Testis (tissue), 3 donors: ENCODE data around the gene RHBDD1. TPM values are rescaled to one million over a fixed set of nuclear protein-coding genes. Genes with fewer than 3 reads are reported as not detected.

Experiments used
- DNase-seq: peaks from one replicate; pipeline ENCODE4 v3.0.0-alpha.2; 2019
- H3K27ac ChIP-seq, 2 donors: fragments of 200-600 bp; sonication (generic); one replicate each; pipeline ENCODE4 v1.5.1; 2019
- H3K27me3 ChIP-seq: fragments of 200-600 bp; sonication (generic); one replicate; pipeline ENCODE4 v1.5.1; 2019
- H3K36me3 ChIP-seq: fragments of 200-600 bp; sonication (generic); one replicate; pipeline ENCODE4 v1.5.1; 2017; ENCODE audit warnings: low read depth; ENCODE audit errors: missing control alignments
- H3K4me1 ChIP-seq: fragments of 200-600 bp; sonication (generic); one replicate; pipeline ENCODE4 v1.5.1; 2019
- H3K4me3 ChIP-seq, 2 donors: fragments of 200-600 bp; sonication (generic); one replicate each; pipeline ENCODE4 v1.5.1; 2017 to 2019
- H3K9me3 ChIP-seq: fragments of 200-600 bp; sonication (generic); one replicate; pipeline ENCODE4 v1.5.1; 2017
- CTCF ChIP-seq, 3 experiments: fragments of 450-650 bp in 2 of 3; fragments of 200-600 bp in 1 of 3; sonication (generic) in 1 of 3; IDR thresholded peaks; one replicate each; pipeline ENCODE4 v1.5.1; 2016 to 2019; ENCODE audit warnings: antibody characterized with exemption in 3 of 3, mild to moderate bottlenecking in 2 of 3, moderate library complexity in 1 of 3
- POLR2A ChIP-seq: fragments of 450-650 bp; IDR thresholded peaks from one replicate; pipeline ENCODE4 v1.6.1; 2017; ENCODE audit warnings: antibody characterized with exemption, mild to moderate bottlenecking, moderate library complexity
- WGBS, 2 donors: methylation state at CpG; one replicate each; pipeline ENCODE4 v1.1.5; 2018; 5-methylcytosine and 5-hydroxymethylcytosine counted together
- intact Hi-C: fragments of 100-400 bp; cut with DNase I; formaldehyde crosslinking; loops from one replicate; pipeline ENCODE4 v1.15.1; 2023; ENCODE audit warnings: low total_unique reads
- polyA plus RNA-seq: library from polyadenylated mRNA; stranded (reverse); fragments of 350-450 nt; fragmentation: Illumina TruSeq; extraction: RNeasy Lipid Tissue Mini Kit (QIAGEN cat#74804); gene quantifications from one replicate; pipeline ENCODE4 v1.2.3, GENCODE V29; 2014; ENCODE audit warnings: low read depth, low replicate concordance; ENCODE audit not compliant: insufficient read depth
- total RNA-seq, 2 donors: library from RNA; depleted of rRNA; stranded (reverse); fragments of >200 nt; gene quantifications; one replicate each; pipeline ENCODE4 v1.2.3, GENCODE V29; 2016

The RHBDD1 gene
- total and polyA plus RNA-seq, 3 donors from 2014 or later: 38.0 to 49.8 (median 43.4) TPM

DNA sequence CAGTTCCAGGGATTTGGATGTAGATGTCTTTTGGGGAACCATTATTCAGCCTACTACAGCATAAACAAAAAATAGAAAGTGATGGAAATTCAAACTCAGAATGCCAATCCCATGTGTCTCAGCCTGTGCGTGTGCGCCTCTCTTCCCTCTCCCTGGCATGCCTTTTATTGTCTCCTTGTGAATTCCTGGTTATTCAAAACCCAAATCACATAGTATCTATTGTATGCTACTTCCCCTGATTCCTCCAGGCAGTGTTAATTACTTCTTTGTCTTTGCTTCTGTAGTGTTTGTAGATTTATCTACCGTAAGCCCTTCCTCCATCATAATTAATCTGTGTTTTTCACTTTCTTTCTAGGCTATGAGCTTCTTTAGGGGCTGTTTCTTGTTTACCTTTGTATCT is 38.9 kb downstream of the RHBDD1 start:
- intact Hi-C loops: no loop called here

GRCh38 chr2:226875438-226876225 is 39.8 kb downstream of the RHBDD1 start:
- Histone ChIP-seq H3K27ac (no peak overlapping the region), H3K4me3 (no peak overlapping the region), H3K27me3 (no peaks in the 10 kb centered on the region), H3K4me1 (no peaks in the 10 kb centered on the region), H3K9me3 (no peaks in the 10 kb centered on the region), H3K36me3 (no peaks in the 10 kb centered on the region)
- intact Hi-C loops: no loop called here
- DNase-seq: no peak
- TF ChIP-seq CTCF (IDR thresholded peaks at IDR 0.05) (no peak), POLR2A (no peak)
- 87 to 91% methylated on average over 5 of the region's 5 CpGs for WGBS, 2 donors

More for the DNA sequence above, 38.9 kb downstream of the RHBDD1 start:
- H3K27ac ChIP-seq: no peak overlapping the region
- H3K27me3 ChIP-seq: no peaks in the 10 kb centered on the region
- no peak for DNase-seq
- H3K4me1 ChIP-seq: no peaks in the 10 kb centered on the region
- WGBS, 2 donors: 93 to 95% methylated on average over 3 of the region's 3 CpGs
- no peaks in the 10 kb centered on the region for H3K36me3 ChIP-seq
- TF ChIP-seq POLR2A (no peak), CTCF (IDR thresholded peaks at IDR 0.05) (no peak)
- H3K4me3 ChIP-seq: no peak overlapping the region
- no peaks in the 10 kb centered on the region for H3K9me3 ChIP-seq

- H3K9me3 ChIP-seq: no peaks in the 10 kb centered on the region
Observed at GRCh38 chr2:226877491-226877890, 41.6 kb downstream of the RHBDD1 start.

DNA sequence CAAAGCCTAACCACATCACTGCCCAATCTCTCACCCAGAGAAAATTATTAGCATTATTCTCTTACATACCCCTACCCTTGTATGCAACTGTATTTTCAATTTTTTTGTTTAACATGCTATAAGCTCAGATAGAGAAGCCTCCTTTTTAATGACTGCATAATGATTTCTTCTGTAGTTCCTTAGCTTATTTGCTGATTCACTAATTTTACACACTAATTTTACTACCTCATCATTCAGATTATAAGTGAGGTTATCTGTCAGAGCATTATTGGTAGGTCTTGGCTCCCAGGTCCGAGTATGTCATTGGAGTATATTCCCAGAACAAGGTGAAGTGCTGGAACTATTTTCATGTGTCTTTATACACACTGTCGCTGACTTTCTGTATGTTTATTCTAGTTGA is 45.4 kb downstream of the RHBDD1 start:
- Histone ChIP-seq H3K36me3 (no peaks in the 10 kb centered on the region), H3K4me3 (no peak overlapping the region), H3K27me3 (no peaks in the 10 kb centered on the region), H3K9me3 (no peaks in the 10 kb centered on the region), H3K4me1 (no peaks in the 10 kb centered on the region), H3K27ac (no peak overlapping the region)
- TF ChIP-seq CTCF (IDR thresholded peaks at IDR 0.05): no peak
- TF ChIP-seq POLR2A: no peak
- DNase-seq: no peak
- intact Hi-C loops: no loop called here
- 91 to 100% methylated on average over 2 of the region's 2 CpGs for WGBS, 2 donors

More at GRCh38 chr2:226877491-226877890, 41.6 kb downstream of the RHBDD1 start:
- 96% methylated on average over 3 of the region's 3 CpGs for WGBS, 2 donors
- Histone ChIP-seq H3K4me3 (no peak overlapping the region), H3K27me3 (no peaks in the 10 kb centered on the region), H3K4me1 (no peaks in the 10 kb centered on the region), H3K27ac (no peak overlapping the region), H3K36me3 (no peaks in the 10 kb centered on the region)
- intact Hi-C loops: no loop called here
- TF ChIP-seq CTCF (IDR thresholded peaks at IDR 0.05) (no peak), POLR2A (no peak)
- no peak for DNase-seq

DNA sequence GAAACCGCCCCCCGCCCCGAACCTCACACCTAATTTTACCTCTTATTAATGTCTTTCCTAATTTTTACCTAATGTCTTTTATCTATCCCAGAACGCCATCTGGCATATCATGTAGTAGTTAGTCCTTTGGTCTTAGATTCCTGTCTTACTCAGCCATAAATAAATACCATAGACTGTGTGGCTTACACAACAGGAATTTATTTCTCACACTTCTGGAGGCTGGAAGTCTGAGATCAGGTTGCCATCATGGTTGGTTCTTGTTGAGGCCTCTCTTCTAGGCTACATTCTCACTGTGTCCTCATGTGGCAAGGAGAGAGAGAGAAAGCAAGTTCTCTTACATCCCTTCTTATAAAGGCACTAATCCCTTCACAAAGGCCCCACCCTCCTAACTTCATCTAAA is 46.8 kb downstream of the RHBDD1 start:
- 95% methylated on average over 4 of the region's 4 CpGs for WGBS, 2 donors
- TF ChIP-seq CTCF (IDR thresholded peaks at IDR 0.05) (no peak), POLR2A (no peak)
- intact Hi-C loops: no loop called here

More for the DNA sequence above, 46.8 kb downstream of the RHBDD1 start:
- Histone ChIP-seq H3K27me3 (no peaks in the 10 kb centered on the region), H3K4me3 (no peak overlapping the region), H3K27ac (no peak overlapping the region), H3K36me3 (no peaks in the 10 kb centered on the region), H3K9me3 (no peaks in the 10 kb centered on the region), H3K4me1 (no peaks in the 10 kb centered on the region)
- no peak for DNase-seq
